MM.1S (cell line): Measurements from ENCODE around the gene RIC1.

ENCODE experiments used
- CTCF ChIP-seq: fragments of 300-600 bp; sonication (generic); IDR thresholded peaks from 2 replicates; pipeline ENCODE4 v1.5.1; 2016; ENCODE audit warnings: antibody characterized with exemption, low read length, mixed read lengths
- EZH2 ChIP-seq: fragments of 300-600 bp; sonication (generic); optimal IDR thresholded peaks from 2 replicates; pipeline ENCODE3; 2017; ENCODE audit warnings: low read depth, mild to moderate bottlenecking, antibody characterized with exemption, low read length, mixed read lengths
- EZH2phosphoT487 ChIP-seq: fragments of 300-600 bp; sonication (generic); IDR thresholded peaks from 2 replicates; pipeline ENCODE4 v1.6.1; 2018; ENCODE audit warnings: antibody characterized with exemption, low read length

DNA sequence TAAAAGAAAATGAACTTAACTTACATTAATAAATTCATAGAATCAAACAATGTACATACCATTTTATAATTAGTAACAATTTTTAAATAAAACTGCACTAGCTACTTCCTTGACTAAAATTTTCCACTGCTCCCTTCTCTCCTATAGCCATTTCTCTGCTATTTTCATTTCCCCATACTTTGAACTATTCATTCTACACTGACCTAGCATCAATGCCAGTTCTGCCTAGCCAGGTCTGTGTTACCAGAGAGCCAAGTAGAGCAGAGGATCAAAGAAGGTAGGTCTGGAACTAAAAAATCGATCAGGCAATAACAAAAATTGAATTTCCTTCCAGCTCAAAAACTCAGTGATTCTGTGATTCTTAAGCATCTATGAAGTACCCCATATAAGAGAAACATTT lies 119.5 kb downstream of the RIC1 start:
- TF ChIP-seq EZH2 (no peak), CTCF (no peak), EZH2phosphoT487 (no peak)
